ENCODE results near the gene AVEN.
"Not testable (repeated sequence)": the region's sequence is repeated elsewhere in the genome, so short reads cannot be mapped to it uniquely, and the experiment has no call there.

The AVEN gene

DNA sequence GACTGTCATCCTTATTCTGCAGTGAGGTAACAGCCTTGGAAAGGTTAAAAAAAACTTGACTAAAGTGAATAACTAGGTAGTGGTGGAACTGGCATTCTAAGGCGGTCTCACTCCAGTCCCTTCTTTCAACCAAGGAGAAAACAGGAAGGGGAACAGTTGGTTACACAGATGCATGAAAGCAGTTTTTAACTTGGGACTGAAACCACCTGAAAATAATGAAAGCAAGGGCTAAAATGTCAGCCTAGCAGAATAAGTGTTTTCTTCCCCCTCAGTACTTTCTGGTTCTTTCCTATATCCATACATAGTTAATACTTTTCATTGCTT, 748 bp upstream of the AVEN start:
- no peak for DNase-seq

DNA sequence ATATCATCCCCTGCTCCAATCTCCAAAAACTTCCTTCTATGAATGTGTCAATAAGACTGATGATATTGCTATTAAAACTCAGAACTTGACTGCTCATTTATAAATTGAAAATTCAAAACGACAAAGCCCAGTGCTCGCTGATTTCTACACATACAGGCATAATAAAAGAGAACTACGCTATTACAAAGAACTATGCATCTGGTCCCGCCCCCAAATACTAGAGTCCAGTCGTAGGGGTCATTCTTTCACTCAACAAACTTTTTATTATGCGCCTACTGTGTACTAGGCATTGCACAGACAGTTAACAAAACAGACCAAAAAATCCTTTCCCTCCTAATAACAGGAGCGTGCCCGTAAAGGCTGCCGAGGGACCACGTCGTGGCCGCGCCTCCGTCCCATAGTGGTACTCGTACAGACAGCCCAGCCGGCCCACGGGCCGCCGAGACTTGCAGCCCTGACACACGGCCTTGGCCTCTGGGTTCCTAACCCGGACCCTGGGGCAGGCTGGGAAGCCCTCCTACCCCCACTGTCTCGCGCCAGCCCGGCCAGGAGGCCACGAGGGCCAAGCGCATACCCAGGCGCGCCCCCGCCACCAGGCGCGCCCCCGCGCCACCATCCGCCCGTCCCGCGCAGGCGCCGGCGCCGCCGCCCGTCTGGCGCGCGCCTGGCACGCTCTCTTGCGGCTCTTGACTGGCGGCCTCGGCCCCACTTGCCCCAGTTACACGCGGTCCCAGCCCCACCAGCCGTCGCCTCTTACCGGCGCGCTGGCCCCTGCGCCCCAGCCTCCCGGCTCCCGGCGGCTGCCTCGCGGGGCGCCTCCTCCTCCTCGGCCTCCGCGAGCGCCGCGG, 757 bp downstream of the AVEN start:
- DNase-seq = peak; percentile 52

DNA sequence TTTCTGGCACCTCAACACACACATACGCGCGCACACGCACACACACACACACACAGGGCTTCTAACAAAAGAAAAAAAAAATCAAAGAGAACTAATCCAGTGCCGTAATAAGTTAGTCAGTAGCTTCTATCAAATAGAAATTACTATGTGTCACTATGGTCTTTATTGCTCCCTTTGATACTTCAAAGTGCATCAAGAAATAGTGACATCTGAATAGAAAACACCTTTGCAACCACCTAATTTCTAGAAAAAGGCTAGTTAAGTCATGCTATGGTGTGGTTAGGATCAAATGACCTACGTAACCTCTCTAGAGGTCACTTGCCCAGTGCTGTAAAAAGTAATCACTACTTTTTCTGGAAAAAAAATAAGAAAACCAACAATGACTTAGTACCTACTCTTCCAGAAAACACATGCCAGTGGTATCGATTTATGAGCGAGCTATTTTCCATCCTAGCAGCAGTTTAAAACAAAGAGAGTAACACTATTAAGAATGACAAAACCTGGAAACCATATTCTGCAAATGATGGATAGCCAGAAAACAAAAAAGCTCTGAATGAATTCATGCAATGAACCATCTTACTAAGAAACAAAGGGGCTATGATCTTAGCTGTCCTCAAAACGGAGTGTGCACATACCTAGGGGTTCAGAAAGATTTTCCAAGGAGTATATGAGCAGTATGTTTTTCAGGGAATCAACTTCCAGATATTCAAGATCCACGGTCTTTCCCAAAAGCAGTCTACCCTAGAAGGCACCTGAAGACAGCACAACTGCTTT, 6.8 kb downstream of the AVEN start:
- no peak for DNase-seq

DNA sequence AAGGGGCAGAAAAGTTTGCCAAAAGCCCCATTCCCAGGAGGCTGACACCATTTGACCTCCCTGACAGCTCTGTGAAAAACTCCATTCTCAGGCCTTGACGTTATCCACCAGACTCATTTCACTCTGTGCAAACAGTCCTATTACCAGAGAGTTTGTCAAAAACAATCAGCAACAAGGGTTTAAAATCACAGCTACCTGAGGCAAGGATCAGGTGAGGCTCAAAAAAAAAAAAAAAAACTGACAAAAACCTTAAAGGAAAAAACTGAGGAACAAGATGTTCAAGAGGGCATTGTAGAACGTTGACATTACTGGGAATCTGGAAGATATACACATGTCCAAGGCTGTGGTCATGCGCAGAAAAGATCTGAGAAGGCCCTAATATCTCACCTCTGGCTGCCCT, 11.4 kb downstream of the AVEN start:
- no peak for DNase-seq

DNA sequence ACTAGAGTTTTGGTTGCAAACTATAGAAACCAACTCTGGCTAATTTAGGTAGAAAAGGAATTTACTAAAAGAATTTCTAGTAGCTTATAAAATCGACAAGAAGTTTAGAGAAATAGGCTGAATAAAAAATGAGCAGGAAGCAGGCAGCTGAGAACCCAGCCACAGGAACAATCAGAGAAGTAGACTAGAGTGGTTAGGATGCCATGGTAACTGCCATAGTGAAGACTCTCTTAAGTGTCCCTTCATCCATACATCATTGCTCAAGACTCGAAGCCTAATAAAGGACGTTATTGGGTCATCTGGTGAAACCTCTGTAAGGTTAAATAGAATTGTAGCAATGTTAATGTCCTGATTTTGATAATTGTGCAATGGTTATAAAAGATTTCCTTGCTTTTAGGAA, 13.8 kb downstream of the AVEN start:
- DNase-seq = no peak

DNA sequence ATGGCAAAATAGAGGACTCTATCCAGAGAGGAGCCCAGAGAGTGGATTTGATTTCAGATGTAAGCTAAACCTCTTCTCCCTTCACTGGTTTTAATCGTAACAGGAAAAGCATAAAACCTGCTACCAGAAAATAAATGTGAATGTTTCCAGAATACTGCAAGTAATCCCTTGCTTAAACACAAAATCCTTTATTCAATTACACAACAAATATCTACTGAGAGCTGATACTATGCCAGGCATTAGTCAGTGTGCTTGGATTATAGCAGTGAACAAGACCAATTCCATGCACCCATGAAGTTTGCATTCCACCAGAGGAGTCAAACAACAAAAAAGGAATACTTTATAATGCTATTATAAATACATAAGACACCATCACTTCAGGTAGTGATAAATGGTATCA, 15.1 kb downstream of the AVEN start:
- DNase-seq = no peak

DNA sequence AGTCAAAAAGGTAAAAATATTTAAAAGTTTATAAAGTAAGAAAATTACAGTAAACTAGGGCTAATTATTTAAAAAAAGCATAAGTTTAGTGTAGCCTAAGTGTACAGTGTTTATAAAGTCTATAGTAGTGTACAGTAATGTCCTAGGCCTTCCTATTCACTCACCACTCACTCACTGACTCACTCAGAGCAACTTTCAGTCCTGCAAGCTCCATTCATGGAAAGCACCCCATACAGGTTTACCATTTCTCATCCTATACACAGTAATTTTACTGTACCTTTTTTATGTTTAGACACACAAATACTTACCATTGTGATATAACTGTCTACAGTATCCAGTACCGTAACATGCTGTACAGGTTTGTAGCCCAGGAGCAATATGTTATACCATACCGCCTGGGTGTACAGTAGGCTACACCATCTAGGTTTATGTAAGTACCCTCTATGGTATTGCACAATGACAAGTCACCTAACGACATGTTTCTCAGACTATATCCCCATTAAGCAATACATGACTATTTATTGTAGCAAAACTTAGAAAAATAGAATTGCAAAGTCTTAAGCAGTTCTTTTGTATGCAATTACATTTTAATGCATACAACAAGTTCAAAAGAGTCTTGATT, 19.5 kb downstream of the AVEN start:
- DNase-seq = no peak

DNA sequence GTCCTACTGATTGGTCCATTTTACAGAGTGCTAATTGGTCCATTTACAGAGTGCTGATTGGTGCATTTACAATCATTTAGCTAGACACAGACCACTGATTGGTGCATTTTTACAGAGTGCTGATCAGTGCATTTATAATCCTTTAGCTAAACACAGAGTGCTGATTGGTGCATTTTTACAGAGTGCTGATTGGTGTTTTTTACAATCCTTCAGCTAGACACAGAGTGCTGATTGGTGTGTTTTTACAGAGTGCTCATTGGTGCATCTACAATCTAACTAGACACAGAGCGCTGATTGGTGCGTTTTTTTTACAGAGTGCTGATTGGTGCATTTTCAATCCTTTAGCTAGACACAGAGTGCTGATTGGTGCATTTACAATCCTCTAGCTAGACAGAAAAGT, 20.3 kb downstream of the AVEN start:
- not testable (repeated sequence) for DNase-seq

DNA sequence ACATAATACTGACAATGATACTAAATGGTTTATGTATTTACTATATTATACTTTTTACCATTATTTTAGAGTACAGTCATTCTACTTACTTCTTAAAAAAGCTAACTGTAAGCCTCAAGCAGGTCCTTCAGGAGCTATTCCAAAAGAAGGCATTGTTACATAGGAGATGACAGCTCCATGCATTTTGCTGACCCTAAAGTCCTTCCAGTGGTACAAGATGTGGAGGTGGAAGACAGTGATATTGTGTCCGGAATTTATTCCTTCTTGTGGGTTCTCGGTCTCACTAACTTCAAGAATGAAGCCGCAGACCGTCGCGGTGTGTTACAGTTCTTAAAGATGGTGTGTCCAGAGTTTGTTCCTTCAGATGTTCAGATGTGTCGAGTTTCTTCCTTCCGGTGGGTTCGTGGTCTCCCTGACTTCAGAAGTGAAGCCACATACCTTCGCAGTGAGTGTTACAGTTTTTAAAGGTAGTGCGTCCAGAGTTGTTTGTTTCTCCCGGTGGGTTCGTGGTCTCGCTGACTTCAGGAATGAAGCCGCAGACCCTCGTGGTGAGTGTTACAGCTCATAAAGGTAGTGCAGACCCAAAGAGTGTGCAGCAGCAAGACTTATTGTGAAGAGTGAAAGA, 20.9 kb downstream of the AVEN start:
- no peak for DNase-seq

DNA sequence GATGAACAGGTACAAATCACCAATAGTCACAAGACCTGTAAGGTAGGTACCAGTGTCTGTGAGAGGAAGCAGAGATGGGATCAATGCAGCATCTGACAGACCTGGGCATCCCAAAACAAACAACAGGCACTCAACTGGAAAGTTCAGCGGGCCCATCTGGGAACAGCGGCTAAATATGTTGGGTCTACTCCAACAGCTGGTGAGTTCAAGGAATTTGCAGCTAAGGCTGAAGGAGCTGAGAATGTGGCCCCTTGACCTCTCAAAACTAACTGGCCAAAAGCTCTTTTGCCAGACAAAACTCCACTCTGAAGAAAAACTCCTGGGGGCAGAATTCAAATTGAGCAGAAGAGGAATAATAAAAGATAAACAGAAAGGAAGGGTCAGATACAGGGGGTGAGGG, 24.4 kb downstream of the AVEN start:
- no peak for DNase-seq

DNA sequence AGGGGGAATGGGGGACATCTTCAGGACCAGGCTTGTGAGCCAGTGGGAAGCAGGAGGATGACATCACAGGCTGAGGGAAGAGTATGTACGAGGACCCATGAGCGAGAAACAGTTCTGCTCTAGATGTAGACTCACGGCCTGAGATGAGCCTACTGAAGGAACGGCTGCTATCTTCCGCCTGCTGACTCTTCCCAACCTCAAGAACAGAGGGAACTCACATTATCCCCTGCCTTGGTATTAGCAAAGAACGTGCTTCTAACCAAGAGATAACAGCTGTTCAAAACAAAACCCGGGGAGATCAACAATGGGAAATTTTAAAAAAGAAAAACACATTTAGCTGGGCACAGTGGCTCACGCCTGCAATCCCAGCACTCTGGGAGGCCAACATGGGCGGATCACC, 25.3 kb downstream of the AVEN start:
- DNase-seq = no peak

DNA sequence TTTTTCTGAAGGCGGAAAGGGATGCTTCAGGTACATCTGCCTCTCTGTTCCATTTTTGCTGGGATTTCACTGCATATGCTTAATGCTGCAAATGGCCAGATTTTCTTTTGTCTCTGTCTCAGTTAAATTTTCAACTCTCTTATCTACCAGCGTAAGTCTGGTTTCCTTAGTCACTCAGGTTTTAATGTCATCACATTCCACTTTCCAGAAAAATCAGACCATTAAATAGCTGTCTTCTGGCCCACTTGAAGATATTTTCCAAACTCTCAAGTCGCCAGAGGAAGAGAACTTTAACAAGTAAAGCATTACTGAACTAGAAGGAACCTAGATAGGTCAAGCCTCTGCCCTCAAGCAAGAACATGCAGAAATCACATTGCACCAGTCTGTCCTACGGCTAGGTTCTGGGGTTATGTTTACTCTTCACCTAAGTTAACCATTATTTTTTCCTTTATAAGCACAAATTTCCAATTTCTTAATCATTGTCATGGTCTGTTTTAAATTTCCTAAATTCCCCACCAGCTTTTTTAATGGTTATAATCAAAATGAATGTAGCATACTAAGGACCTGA, 26.5 kb downstream of the AVEN start:
- no peak for DNase-seq

DNA sequence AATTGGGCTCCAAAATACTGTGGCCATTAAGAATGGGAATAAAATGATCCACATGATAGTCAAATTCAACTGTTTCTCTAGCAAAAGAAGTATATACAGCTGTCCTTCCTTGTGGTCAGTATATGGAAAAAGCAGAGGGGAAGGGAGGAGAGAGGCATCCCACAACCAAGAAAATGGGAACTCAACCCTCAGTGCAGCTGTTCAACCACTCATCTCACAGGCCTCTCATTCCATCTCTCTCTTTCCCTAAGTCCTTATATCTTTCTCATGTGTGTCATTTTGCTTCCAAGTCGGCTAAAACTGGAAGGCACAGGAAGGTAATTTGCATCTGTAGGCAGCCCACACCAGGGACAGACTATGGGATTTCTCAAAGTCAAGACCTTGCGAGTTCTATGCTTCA, 27.5 kb downstream of the AVEN start:
- no peak for DNase-seq

DNA sequence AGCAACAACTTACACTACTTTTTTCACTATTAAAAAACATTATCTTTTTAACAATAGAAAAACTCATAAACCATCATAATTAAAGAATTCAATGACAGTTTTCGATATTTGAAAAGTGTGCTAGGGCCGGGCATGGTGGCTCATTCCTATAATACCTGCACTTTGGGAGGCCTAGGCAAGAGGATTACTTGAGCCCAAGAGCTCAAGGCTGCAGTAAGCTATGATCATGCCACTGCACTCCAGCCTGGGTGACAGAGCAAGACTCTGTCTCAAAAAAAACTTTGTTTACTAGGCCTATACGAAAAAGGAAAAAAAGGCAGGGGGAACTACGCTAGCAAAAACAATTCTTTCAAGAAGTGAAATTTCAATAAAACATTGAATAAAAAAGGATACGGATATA, 28.1 kb downstream of the AVEN start:
- no peak for DNase-seq

DNA sequence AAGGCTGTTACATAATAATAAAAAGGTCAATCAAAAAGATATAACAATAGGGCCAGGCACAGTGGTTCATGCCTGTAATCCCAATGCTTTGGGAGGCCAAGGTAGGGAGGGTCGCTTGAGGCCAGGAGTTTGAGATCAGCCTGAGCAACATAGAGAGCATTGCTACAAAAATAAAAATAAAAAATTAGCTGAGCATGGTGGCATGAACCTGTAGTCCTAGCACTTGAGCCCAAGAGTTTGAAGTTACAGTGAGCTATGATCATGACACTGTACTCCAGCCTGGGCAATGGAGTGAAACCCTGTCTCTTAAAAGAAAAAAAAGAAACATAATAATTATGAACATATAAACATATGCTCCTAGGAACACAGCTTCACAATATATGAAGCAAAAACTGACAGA, 29.3 kb downstream of the AVEN start:
- no peak for DNase-seq

DNA sequence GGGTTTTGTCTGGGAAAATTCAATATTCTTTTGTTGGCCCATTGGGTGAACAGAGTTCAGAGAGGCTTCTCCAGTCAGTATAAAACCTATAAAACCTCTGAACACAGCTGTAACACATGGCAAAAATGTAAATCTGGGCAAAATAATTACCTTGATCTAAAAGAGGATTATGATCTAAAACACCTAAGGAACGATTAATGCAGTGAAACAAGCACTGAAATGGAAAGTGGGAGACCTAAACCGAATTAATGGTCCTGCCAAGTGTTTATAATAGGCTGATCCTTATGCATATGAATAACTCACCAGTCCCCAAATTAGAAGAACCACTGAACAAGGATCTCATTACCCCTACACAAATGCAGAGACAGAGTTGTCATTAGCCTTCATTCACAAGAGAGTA, 32.6 kb downstream of the AVEN start:
- DNase-seq = no peak

DNA sequence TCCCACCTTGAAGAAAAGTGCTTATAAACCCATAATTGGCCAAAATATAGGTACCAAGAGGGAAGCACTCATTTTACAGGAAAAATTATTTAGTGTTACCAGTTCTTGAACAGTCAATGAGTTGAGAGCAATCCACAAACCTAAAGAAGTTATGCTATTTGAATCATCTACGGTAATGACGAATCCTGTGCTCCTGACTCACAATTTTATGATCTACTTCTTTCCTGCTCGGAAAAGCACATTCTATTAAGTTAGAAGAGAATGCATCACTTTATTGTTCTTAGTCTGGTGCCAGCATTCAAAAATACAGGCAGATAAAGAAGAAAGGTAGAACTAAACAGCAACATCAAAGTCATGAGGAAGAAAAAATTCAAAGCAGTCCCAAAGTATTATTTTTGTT, 37.5 kb downstream of the AVEN start:
- no peak for DNase-seq

DNA sequence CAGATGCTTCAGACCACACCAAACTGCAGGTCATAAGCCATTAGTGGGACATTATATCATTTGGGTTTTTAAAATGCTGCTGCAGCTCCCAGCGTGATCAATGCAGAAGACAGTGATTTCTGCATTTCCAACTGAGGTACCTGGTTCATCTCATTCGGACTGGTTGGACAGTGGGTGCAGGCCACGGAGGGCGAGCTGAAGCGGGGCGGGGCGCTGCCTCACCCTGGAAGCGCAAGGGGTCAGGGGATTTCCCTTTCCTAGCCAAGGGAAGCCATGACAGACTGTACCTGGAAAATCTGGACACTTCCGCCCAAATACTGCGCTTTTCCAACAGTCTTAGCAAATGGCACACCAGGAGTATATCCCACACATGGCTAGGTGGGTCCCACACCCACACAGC, 43.3 kb downstream of the AVEN start:
- not testable (repeated sequence) for DNase-seq

DNA sequence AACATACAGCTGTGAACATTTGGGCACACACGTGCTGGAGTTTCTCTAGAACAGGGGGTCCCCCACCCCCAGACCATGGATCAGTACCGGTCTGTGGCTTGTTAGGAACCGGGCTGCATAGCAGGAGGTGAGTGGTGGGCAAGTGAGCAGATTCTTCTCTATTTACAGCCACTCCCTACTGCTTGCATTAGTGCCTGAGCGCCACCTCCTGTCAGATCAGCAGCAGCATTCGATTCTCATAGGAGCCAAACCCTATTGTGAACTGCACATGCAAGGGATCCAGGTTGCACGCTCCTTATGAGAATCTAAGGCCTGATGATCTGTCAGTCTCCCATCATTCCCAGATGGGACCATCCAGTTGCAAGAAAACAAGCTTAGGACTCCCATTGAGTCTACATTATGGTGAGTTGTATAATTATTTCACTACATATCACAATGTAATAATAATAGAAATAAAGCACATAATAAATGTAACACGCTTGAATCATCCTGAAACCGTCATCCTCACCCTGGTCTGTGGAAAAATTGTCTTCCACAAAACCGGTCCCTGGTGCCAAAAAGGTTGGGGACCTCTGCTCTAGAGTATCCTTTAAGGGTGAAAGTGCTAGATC, 44.9 kb downstream of the AVEN start:
- DNase-seq = peak; percentile 1

DNA sequence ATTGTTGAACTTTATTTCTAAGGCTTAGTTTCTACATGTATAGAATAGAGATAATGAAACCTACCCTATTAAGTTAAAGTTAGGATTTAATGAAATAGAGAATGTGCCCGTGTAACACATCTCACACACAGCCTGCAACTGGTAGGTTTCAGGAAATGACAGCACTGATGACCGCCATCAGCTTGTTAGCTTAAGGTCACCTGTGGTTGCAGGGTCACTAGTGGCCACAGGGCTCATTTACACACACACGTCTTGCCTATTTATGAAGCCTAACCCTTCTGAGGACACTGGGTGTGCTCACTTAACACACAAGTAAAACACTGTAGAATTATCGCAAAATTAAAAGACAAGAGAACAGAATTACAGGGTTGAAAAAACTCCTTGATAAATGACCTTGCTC, 50.6 kb downstream of the AVEN start:
- DNase-seq = no peak

DNA sequence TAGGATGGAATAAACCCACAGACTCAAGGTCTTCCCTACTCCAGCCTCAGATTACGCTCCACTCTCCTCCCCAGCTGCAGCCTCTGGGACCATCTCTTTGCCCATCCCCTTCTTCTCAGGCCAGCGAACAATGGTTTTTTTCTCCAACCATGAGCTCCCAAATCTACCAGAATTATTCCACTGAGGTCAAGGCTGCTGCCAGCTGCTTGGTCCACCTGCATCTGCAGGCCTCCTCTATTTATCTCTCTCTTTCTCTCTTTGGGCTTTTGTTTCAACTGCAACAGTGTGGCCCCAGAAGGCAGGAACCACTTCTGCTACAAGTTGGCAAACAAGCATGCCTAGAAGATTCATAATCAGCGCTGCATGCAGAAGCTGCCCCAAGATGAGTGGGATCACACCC, 51.6 kb downstream of the AVEN start:
- no peak for DNase-seq

DNA sequence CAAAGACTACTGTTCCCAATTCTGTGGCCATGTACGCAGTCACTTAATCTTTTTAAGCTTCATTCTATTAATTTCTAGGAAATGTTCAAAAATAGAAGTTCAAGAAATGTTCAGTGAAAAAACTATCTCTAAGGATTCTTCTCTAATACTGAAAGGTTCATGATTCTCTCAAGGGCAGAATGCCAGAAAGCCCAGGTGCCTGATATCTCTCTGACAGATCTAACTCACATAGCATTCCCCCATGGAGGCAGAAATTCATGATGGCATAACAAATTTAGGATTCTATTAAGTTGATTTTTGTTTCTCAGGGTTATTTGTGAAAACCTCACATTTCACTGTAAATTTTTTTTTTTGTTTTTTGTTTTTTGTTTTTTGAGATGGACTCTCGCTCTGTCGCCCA, 53.3 kb downstream of the AVEN start:
- no peak for DNase-seq

DNA sequence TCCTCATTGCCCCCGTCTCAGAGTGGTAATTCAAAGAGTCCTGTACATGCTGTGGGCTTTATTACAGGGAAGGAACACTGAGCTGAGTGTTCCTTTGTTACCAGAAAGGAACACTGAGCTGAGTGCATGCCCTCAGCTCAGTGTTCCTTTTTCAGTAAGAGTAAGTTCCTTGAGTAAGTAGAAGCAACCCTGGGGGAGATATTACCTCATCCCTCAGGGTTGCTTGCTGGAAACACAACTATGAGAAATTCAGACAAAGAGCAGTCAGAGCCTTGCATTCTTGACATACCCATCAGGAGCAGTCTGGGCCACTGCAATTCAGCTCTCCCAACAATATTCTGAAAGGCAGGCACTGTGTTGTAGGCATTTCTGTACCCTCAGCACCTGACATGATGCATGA, 53.7 kb downstream of the AVEN start:
- DNase-seq = no peak
